Measurements from ENCODE around the gene ORM2.
"Not testable (repeated sequence)": the region's sequence is repeated elsewhere in the genome, so short reads cannot be mapped to it uniquely, and the experiment has no call there.

ORM2 gene

DNA sequence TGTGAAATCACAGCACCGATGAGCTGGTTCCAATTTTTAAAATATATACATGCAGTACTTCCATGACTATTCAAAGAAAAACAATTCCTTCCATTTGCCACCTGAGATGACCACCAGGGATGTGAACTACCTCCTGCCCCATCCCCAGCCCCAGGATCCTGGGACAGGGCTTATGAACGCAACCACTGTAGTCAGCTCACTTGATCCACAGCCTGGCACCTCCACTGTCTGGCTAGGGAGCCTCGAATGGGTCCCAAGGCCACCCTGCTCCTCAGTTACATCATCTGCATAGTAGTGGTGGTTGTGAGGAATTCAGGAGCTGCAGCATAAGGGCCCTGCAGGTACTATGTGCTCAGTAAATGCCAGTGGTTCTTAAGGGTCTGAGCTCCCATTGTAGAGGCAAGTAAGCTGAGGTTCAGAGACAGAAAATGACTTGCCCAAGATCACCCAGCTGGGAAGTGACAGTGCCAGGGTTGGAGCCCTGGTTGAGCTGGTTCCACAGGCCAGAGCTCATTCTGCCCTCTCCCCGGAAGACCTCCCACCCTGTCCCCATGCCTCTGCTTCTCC is 2.9 kb downstream of the ORM2 start:
- not testable (repeated sequence) for DNase-seq (ENCODE audit: low spot score)

DNA sequence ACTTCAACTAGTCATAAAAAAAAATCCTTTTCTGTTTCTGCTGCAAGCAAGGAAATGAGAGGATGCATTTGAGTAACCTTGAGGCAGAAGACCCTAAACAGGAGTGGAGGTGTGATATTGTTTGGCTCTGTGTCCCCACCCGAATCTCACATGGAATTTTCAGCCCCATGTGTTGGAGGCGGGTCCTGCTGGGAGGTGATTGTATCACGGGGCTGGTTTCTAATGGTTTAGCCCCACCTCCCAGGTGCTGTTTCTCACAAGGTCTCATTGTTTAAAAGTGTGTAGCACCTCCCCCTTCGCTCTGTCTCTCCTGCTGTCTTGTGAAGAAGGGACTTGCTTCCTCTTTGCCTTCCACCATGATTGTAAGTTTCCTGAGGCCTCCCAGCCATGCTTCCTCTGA is 4.0 kb downstream of the ORM2 start:
- not testable (repeated sequence) for DNase-seq (ENCODE audit: low spot score)

DNA sequence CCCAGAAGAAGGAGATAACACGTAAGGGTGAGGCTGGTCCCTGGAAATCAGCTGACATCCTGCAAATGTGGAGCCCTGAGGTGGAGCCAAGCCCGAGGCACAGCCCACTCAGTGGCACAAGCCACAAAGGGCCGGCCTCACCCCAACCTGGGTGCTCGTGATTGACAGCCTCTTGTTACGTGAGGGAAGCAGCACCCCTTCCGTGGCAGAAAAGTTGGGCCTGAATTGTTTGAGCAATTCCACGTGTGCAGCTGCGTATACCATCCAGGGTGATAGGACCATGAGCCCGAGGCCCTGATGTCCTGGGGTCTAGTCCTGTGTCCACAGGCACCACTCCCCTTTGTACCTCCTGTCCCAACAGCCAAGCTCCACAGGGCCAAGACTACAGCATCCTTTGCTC is 4.8 kb downstream of the ORM2 start:
- DNase-seq (ENCODE audit: low spot score) = no peak

DNA sequence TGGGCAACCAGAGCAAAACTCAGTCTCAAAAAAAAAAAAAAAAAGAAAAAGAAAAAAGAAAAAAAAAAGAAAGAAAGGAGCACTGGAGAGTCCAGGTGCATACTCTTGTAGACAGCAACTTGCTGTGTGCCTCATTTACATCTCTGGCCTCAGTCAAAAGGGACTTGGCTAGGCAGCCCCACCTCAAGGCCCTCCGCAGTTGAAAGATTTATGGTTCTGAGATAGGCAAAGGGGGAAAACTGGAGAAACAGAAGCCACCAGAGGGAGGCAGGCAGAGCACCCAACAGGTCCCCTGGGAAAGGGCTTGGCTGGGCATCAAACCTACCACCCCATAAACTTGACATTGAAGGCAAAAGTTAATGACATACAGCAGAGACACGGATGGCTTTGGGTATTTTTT is 6.1 kb downstream of the ORM2 start:
- DNase-seq (ENCODE audit: low spot score) = no peak

DNA sequence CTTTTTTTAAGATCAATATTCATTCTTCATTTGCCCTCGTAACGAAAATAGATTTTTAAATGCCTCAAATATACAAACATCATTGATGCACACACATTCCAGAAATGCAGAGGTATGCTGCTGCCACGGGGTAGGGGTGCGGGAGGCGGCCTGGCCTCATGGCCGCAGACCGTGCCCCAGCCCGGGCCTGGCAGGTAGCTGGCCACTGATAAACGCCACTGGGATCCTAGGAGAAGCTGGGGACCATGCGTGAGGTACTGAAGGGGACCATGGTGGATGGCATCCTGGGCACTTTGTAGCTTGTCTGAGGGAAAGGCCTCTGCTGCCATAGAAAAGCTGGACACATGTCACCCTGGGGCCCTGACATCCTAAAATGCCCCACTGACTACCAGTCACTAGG is 6.5 kb downstream of the ORM2 start:
- DNase-seq (ENCODE audit: low spot score) = no peak

DNA sequence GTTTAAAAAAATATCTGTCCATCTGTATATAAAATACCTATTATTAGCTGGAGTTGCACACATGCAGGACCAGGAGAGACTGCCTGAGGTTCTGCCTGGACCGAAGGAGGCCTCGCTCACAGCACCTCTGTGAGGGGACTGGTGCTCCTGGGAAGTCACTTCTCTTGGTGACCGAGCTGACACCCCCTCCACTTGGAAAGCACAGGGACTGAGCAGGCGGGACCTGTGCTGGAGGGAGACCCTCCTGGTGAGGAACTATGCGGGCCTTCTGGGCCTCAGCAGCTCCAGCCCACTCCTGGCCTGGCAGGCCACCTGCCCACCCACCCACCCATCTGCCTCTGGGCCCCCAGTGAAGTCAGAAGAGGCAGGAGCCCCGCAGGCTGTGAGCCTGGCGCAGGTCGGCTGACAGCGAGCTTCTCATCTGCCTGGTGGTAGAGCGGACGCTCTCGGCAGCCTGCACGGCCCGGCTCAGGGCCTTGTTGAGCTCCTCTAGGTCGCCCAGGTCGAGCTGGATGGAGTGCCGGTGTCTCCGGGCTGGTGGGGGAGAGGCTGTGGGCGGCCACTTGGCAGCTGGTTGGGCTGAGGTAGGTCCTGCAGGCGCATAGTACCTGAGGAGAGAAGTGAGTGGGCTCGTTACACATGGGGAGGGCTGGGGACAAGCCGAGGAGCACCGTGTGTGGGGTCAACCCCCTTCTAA is 7.2 kb downstream of the ORM2 start:
- no peak for DNase-seq (ENCODE audit: low spot score)

DNA sequence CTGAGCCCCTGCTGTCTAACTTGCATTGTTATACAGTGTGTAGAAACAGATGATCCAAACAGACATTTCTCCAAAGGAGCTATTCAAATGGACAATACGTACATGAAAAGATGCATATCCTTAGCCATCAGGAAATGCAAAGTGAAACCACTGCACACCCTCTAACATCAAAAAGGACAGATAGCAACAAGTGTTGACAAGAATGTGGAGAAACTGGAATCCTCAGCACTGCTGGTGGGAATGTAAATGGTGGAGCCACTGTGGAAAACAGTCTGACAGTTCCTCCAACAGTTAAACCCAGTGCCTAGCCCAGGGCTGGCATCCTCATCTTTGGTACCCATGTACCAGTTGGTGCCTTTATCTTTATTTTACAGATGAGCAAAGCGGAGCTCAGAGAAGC is 8.5 kb downstream of the ORM2 start:
- DNase-seq (ENCODE audit: low spot score) = no peak

DNA sequence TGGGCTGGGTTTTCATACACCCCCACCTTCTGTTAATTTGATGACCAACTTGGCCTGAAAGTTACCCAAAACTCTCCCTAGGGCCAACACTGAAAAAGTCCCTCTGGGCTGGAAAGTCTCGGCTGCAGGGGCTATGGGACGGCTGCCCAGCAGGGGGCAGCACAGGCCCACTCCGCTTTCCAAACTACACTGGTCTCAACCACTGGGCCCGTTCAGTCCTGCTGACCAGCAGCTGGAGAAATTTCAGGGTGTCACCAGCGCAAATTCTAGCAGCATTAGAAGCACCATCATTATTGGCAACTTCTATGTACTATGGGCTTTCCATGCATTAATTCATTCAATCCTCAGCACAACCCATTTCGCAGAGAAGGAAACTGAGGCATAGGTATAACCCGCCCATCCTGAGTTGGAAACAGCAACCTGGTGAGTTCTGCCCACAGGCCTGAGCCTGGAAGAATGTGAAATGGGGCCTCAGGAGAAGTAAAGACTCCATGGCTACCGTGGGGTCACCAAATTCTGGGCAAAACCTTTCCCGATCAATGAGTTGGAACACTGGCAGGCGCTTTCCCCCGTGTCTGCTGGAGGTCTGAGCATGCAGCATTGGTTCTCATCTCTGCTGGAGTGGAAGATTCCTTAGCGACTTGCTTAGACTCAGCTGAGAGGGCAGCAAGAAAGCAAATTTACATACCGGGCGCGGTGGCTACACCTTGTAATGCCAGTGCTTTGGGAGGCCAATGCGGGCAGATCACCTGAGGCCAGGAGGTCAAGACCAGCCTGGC is 9.7 kb downstream of the ORM2 start:
- DNase-seq (ENCODE audit: low spot score) = peak; percentile 57

DNA sequence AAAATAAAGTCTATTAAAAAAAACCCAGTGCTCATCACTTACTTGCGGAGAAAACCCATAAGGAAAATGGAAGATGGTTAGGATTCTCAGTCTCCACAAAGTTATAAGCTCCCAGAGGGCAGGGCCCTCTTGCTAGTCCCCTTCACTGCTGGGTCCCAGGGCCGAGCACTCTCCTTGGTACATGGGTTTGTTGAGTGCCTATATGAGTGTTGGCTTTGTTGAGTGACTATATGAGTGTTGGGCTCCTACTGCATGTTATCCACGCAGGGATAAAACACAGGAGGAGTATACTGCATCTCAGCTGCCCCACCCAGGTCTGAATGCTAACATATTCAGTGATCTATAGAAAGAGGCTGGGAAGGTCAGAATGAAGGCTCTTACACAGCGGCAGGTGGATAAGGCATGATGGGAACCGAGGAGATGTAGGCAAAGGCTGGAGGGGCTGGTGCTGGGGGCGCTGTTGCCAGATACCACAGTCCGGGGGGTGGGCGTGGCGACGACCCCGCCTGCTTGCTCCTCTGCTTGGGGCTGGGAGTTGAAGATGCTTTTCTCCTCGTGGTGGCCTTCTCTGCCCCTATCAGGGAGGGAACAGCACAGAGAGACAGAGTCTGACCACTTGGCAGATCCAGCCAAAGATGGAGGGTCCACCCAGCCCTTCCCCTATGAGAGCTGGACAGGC is 11.6 kb downstream of the ORM2 start:
- DNase-seq (ENCODE audit: low spot score) = no peak

DNA sequence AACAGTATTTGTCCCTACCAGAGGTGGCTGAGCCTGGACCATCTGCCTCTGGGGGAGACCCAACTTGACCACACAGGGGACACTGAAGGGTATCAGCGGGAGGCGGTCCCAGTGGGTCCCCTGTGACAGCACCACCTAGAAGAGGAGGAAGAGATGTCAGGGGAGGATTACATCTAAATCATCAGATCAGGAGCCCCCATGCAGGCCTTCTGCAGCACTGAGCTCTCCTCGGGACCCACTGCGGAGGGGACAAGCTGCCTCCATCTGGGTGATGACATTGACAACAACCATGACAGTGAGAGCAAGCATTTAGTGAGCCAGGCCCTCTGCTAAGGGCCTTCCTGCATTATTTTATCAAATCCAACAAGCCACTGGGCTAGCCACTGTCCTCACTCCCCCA is 12.3 kb downstream of the ORM2 start:
- DNase-seq (ENCODE audit: low spot score) = no peak

DNA sequence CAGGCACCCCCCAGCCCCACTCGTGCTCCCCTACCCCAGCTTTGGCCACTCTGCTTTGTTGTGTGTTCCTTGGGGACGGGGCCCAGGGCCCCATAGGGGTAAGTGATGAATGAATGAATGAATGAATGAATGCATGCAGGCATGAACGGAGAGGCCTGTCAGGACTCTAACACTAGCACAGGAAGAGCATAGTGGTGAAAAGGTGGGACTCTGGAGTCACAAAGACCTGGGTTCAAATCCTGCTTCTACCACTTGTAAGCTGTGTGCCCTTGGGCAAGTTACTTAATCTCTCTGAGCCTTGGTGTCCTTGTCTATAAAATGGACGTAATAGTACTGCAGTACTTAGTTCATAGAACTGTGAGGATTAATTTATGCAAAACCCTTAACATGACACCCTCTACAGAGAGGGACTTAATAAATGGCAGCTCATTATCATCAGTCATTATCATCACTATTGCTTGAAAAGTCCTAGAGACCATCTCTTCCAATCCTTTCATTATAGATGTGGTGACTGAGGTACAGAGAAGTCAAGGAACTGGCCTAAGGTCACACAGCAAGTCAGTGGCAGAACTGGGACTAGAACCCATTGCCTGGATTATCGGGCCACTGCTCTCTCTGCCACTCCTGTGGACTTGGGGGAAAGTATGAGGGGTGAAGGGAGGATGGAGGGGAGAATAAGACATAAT is 13.2 kb downstream of the ORM2 start:
- DNase-seq (ENCODE audit: low spot score) = no peak

DNA sequence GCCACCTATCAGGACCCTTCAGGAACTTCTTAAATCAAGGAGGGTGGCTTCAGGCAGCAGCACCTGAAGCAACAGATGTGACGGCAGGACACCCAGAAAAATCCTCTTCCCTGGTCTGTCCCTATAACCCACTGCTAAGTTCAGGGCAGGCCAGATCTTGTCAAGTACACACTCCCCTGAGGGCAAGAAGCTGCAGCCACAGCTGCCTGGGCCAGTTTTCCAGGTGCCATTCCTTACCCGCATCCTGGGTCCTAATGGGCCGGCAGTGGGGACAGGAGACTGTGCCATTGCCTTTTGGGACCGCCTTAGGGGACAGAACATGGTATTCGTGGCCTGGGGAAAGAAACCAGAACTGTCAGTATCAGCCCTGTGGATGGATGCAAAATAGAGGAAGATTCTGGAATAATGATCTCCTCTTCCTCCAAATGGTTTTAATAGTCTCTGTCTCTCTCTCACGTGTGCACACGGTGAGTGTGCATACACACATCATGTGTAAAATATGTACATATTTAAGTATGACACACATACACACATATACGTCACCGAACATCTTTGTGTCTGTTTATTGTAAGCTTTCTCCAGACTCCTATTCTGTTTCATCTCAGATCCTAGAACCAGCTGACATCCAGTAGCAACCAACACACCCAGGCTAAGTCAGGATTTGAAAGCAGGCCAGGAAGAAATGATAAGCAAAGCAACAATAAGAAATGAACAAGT is 14.0 kb downstream of the ORM2 start:
- no peak for DNase-seq (ENCODE audit: low spot score)

DNA sequence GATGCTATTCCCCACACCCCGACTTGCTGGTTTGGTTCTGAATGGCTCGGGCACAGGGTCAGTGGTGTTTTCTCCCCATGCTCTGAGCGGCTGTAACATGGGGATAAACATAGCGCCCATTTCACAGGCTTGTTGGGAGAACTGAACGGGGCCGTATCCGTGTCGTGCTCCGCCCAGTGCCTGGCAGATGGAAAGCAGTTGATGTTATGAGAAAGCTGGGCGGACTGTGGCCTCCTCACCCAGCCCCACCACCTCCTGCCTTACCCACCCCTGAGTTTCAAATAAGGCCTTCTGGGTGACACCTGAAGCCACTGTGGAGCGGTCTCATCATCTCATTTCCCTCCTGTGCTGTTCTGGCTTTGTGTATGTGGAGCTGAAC is 14.5 kb downstream of the ORM2 start:
- DNase-seq (ENCODE audit: low spot score) = no peak

DNA sequence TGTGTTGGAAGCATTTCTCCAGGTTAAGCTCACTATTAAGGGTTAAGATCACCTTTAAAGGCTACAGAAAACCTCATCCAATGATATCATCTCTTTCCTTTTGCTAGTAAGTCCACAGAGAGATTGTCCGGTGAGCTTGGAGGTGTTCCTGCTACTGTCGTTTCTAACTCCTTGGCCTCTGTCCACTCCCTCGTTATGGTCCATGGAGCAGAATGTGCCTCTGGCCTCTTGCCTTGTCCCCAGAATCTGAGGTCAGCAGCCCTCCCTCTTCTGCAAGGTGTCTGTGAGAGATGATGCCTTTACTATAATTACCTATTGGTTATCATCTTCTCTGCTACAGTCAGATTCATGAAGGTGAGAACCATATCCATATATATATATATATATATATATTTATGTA is 15.0 kb downstream of the ORM2 start:
- no peak for DNase-seq (ENCODE audit: low spot score)

DNA sequence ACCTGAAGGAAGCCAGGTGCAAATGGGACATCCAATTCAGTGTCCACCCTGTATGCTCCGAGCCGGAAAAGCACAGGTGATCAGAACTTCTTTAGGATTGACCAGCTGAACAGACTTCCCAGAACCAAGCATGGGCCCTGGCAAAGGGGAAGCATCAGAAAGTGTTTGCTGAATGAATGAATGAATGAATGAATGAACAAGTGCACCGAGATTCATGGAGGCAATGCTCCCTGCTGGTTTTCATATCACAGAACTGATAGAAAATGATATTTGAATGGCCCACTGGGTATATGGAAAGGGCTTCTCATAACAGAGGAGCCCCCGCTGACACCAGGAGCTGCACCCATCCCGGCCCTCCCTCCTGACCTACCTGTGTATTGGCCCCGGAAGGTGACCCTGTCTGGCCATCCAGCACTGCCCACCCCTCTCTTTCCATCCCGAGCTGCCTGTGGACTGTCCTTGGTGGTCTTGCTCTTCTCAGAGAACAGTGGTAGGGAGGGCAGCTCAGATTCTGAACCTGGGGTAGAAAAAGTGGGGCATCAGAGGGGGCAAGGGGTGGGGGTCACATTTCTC is 15.9 kb downstream of the ORM2 start:
- DNase-seq (ENCODE audit: low spot score) = no peak

DNA sequence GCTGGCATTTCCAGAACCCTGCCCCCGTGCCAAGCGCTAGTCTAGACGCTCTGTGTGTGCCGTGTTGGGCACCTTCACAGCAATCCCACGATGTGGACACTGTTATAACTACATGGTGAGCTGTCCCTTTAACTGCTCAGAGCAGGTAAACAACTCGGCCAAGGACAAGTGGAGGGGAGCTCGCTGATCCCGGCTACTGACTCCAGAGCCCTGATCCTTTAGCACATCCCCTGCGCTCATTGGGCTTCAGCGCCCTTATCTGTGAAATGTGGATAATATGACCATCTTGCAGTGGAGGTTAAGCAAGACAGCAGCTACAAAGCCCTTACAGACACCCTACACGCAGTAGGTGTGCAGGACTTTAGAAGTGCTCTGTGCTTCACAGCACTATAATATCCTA is 16.5 kb downstream of the ORM2 start:
- no peak for DNase-seq (ENCODE audit: low spot score)

DNA sequence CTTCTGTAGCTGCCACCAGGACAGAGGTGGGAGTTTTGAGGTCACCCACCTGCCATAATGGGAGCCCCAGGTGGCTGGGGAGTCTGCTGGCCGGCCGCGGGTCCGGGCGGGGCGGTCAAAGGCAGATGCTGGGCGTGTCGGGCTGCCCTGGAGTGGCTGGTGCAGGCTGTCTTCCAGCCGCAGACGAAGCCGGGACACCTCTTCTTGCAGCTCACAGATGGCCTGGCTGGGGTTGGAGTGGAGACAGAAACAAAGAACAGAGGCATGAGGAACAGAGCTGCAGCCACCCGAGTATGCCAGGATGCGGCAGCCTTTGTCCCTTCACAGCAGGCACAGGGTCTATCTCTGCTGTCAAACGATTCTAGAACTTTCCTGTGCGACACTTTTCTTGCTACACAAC is 18.0 kb downstream of the ORM2 start:
- no peak for DNase-seq (ENCODE audit: low spot score)

DNA sequence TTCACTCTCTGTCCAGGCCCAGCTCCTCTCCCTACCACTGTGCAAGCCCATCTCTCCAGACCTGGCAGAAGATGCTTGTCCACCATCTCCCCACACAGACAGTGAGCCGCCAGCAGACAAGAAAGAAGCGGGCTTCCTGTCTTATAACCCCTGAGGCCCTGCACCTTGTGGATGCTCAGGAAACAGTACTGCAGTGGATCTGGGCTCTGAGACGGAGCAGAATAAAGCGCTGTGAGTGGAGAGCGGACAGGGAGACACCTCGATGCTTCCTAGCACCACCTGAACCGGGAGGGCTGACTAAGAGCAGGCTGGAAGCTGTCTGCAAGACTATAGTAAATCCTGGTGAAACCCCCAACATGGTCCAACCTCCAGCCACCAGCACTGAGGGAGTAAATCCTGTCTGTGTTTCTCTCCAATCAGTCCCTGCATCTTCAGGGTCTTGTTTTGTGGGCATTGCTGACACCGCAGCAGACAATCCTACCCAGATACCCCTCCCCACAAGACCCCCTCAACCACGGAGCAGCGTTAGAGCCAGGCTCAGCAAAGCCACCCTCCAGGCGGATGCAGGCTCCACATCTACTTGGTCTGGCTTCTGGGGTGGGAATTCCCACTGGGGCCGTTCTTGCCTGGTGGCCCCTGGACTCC is 18.7 kb downstream of the ORM2 start:
- no peak for DNase-seq (ENCODE audit: low spot score)

DNA sequence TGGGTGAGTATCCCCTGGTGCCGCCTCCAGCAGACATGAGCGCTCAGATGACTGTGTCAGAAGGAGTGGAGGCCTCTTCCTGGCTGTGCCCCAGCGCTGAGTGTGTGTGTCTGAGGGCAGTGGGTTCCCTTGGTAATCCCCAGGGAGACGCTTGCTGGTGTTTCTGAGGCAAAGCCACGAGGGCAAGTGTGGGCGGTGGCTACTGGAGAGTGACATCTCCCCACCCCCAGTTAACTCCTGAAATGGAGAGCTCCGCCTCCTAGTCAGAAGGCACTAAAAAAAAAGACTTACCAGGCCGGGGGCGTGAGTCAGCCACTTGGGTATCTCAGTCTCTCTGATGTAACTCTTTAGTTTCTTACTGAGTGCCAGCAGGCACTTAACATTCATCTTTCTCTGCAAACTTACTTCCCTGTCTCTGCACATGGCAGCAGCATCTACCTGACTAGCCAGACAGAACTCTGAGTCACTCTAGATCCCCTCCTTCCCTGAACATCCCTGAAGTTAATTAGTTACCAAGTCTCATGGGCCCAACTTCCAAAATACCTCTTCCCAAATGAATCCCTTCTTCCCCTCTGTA is 19.3 kb downstream of the ORM2 start:
- DNase-seq (ENCODE audit: low spot score) = peak; percentile 76

DNA sequence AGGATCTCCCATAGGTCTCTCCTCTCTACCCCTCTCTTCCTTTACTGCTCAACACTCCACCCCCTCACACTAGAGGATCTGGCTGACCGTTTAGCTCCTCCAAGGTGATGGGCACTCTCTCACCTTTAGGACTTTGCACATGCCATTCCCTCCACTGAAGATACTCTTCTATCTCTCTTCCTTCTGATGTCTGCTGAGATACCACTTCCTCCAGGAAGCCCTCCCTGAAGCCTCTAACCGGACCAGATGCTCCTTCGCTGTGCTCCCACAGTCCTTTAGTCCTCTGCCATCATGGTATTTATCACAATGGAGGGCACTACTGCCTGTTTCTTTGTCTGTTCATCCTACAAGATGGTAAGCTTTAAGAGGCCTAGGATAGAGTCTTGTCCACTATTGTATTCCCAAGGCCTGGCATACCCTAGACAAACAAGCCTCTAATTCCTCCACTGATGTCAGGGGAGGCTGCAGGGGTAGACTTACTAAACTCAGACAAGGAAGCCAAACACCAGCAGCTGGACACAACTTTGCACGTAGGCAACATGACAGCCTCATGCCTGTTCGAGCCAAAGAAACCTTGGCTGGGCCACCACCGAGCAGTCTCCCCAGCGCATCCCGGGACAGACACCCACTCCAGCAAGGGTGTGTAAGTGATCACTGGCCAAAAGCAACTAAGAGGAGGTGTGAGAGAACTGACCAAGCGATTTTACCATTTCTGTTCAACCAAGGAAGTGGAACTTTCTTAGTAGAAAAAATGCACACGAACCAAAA is 20.2 kb downstream of the ORM2 start:
- DNase-seq (ENCODE audit: low spot score) = no peak
